Measurements from ENCODE around the gene PGM1.

GRCh38 chr1:63641615-63642014, 48.4 kb downstream of the PGM1 start:
- no peak for TF ChIP-seq CTCF (conservative IDR thresholded peaks at IDR 0.05; ENCODE audit: low read depth, low read length)
- no peak for TF ChIP-seq POLR2A (IDR thresholded peaks at IDR 0.05; ENCODE audit: low read depth, low read length)
- TF ChIP-seq ELK1 (IDR thresholded peaks at IDR 0.05; ENCODE audit: borderline replicate concordance, low read depth, low read length): no peak
- TF ChIP-seq BHLHE40 (IDR thresholded peaks at IDR 0.05; ENCODE audit: low read depth, low read length): no peak
- no peak for TF ChIP-seq SMC3 (IDR thresholded peaks at IDR 0.05; ENCODE audit: low read depth, low read length)
- TF ChIP-seq RFX5 (IDR thresholded peaks at IDR 0.05; ENCODE audit: low read depth, low read length): no peak
- TF ChIP-seq RCOR1 (IDR thresholded peaks at IDR 0.05; ENCODE audit: insufficient replicate concordance, low read length): no peak

Data from IMR-90 (cell line).